OCI-M2 (cell line): Measurements from ENCODE around the gene TDRD12.
"Not testable (repeated sequence)": the region's sequence is repeated elsewhere in the genome, so short reads cannot be mapped to it uniquely, and the experiment has no call there.

ENCODE experiments used
- DNase-seq: peaks from one replicate; lab custom pipeline; 2025; ENCODE audit not compliant: unreplicated experiment; lab: John Stamatoyannopoulos, UW

Gene TDRD12

GRCh38 chr19:32830231-32831014, 110.9 kb downstream of the TDRD12 start:
- DNase-seq: no peak

- no peak for DNase-seq
Measured at GRCh38 chr19:32831611-32832010, 112.0 kb downstream of the TDRD12 start.

GRCh38 chr19:32832094-32832493, 112.5 kb downstream of the TDRD12 start:
- DNase-seq: not testable (repeated sequence)

- not testable (repeated sequence) for DNase-seq
Measured at GRCh38 chr19:32832825-32833224, 113.3 kb downstream of the TDRD12 start.

GRCh38 chr19:32833388-32833787, 113.8 kb downstream of the TDRD12 start:
- not testable (repeated sequence) for DNase-seq

GRCh38 chr19:32837531-32837930, 118.0 kb downstream of the TDRD12 start:
- no peak for DNase-seq

GRCh38 chr19:32842061-32842460, 122.5 kb downstream of the TDRD12 start:
- no peak for DNase-seq

GRCh38 chr19:32843716-32844245, 124.2 kb downstream of the TDRD12 start:
- DNase-seq: no peak

- not testable (repeated sequence) for DNase-seq
Measured at GRCh38 chr19:32848035-32848434, 128.5 kb downstream of the TDRD12 start.

- no peak for DNase-seq
Measured at GRCh38 chr19:32852216-32852615, 132.6 kb downstream of the TDRD12 start.

- DNase-seq: not testable (repeated sequence)
Measured at GRCh38 chr19:32856818-32857217, 137.3 kb downstream of the TDRD12 start.

- no peak for DNase-seq
Measured at GRCh38 chr19:32857584-32857983, 138.0 kb downstream of the TDRD12 start.

GRCh38 chr19:32858155-32858554, 138.6 kb downstream of the TDRD12 start:
- no peak for DNase-seq

GRCh38 chr19:32858559-32858958, 139.0 kb downstream of the TDRD12 start:
- DNase-seq: no peak

- DNase-seq: no peak
Measured at GRCh38 chr19:32859591-32859990, 140.0 kb downstream of the TDRD12 start.

- DNase-seq: no peak
Measured at GRCh38 chr19:32861596-32861995, 142.0 kb downstream of the TDRD12 start.

GRCh38 chr19:32862173-32862572, 142.6 kb downstream of the TDRD12 start:
- DNase-seq: no peak

GRCh38 chr19:32862741-32863140, 143.2 kb downstream of the TDRD12 start:
- no peak for DNase-seq

- DNase-seq: no peak
Measured at GRCh38 chr19:32863301-32863700, 143.7 kb downstream of the TDRD12 start.

GRCh38 chr19:32863841-32864240, 144.3 kb downstream of the TDRD12 start:
- DNase-seq: no peak

- no peak for DNase-seq
Measured at GRCh38 chr19:32864318-32865007, 144.9 kb downstream of the TDRD12 start.

- DNase-seq: no peak
Measured at GRCh38 chr19:32865326-32865725, 145.8 kb downstream of the TDRD12 start.
